IMR-90 (cell line): Measurements from ENCODE around the gene ITPRIP. TPM values are rescaled to one million over a fixed set of nuclear protein-coding genes. Genes with fewer than 3 reads are reported as not detected.

Experiments
- ATAC-seq: fragments of 200-7000 bp; cut with Tn5 transposase; 2 replicates; pipeline ENCODE4 v1.9.1; 2020; ENCODE audit warnings: low read depth, mild to moderate bottlenecking, moderate library complexity
- BruUV-seq: library from RNA; stranded (reverse); fragments of 400-500 nt; replicated peaks from 2 replicates; lab custom pipeline; 2021; lab: Mats Ljungman, UMichigan
- CTCF ChIA-PET: fragments of 300-600 bp; formaldehyde crosslinking; extraction: SDS; loops from one replicate; lab custom pipeline; 2021; ENCODE audit warnings: antibody characterized with exemption; lab: Yijun Ruan, JAX
- POLR2A ChIA-PET: fragments of 300-600 bp; sonication (Branson Sonifier 250); formaldehyde crosslinking; loops from one replicate; lab custom pipeline; 2022; ENCODE audit warnings: antibody characterized with exemption; ENCODE audit not compliant: unreplicated experiment; lab: Charles Lee
- DNase-seq: peaks from one replicate; pipeline ENCODE4 v3.0.0; 2013
- H2AFZ ChIP-seq: replicated peaks from 2 replicates; pipeline ENCODE3; 2013; ENCODE audit warnings: low read length, mild to moderate bottlenecking; ENCODE audit not compliant: poor library complexity
- H2AK5ac ChIP-seq: 2 replicates; pipeline ENCODE4 v1.6.1; 2013; ENCODE audit warnings: low read depth, low read length, inconsistent platforms
- H2AK9ac ChIP-seq: replicated peaks from 2 replicates; pipeline ENCODE3; 2013; ENCODE audit warnings: mild to moderate bottlenecking, low read depth, low read length, moderate library complexity; ENCODE audit not compliant: poor library complexity
- H2BK120ac ChIP-seq: 2 replicates; pipeline ENCODE4 v1.6.1; 2013; ENCODE audit warnings: low read depth, low read length, inconsistent platforms
- H2BK15ac ChIP-seq: 3 replicates; pipeline ENCODE4 v1.6.1; 2013; ENCODE audit warnings: low read depth, low read length, inconsistent platforms
- H2BK20ac ChIP-seq: 2 replicates; pipeline ENCODE4 v1.6.1; 2013; ENCODE audit warnings: low read depth, mild to moderate bottlenecking, inconsistent platforms, low read length, moderate library complexity
- H2BK5ac ChIP-seq: 2 replicates; pipeline ENCODE4 v1.6.1; 2013; ENCODE audit warnings: mild to moderate bottlenecking, low read depth, low read length, inconsistent platforms; ENCODE audit not compliant: poor library complexity, severe bottlenecking
- H3K14ac ChIP-seq: replicated peaks from 2 replicates; pipeline ENCODE4 v1.6.1; 2013; ENCODE audit warnings: low read depth, low read length, inconsistent platforms
- H3K18ac ChIP-seq: 2 replicates; pipeline ENCODE4 v1.6.1; 2013; ENCODE audit warnings: low read depth, low read length, control low read depth
- H3K23ac ChIP-seq: 2 replicates; pipeline ENCODE4 v1.6.1; 2013; ENCODE audit warnings: low read depth, low read length, inconsistent platforms
- H3K27ac ChIP-seq: 2 replicates; pipeline ENCODE4 v1.5.1; 2013; ENCODE audit warnings: mild to moderate bottlenecking, control low read depth, low read length; ENCODE audit not compliant: insufficient read depth
- H3K27me3 ChIP-seq: 2 replicates; pipeline ENCODE4 v1.6.1; 2013; ENCODE audit warnings: low read length; ENCODE audit not compliant: control insufficient read depth, insufficient read depth
- H3K36me3 ChIP-seq: 2 replicates; pipeline ENCODE4 v1.6.1; 2013; ENCODE audit warnings: low read length, mixed read lengths; ENCODE audit not compliant: control insufficient read depth, insufficient read depth
- H3K4ac ChIP-seq: 2 replicates; pipeline ENCODE4 v1.6.1; 2013; ENCODE audit warnings: low read depth, low read length, inconsistent platforms
- H3K4me1 ChIP-seq: 2 replicates; pipeline ENCODE4 v1.6.1; 2013; ENCODE audit warnings: low read length, mixed read lengths; ENCODE audit not compliant: control insufficient read depth, insufficient read depth
- H3K4me2 ChIP-seq: 2 replicates; pipeline ENCODE4 v1.6.1; 2013; ENCODE audit warnings: low read depth, mild to moderate bottlenecking, control low read depth, low read length, moderate library complexity
- H3K4me3 ChIP-seq: 2 replicates; pipeline ENCODE4 v1.5.1; 2013; ENCODE audit warnings: low read depth, mild to moderate bottlenecking, control low read depth, low read length, moderate library complexity; ENCODE audit not compliant: insufficient read depth
- H3K56ac ChIP-seq: 2 replicates; pipeline ENCODE4 v1.6.1; 2013; ENCODE audit warnings: low read length, inconsistent platforms; ENCODE audit not compliant: insufficient read depth; ENCODE audit errors: extremely low read depth
- H3K79me1 ChIP-seq, 2 experiments: 2 replicates each; pipeline ENCODE4 v1.6.1; 2013; ENCODE audit warnings: low read length in 2 of 2, inconsistent platforms in 1 of 2, low read depth in 1 of 2
- H3K9ac ChIP-seq: 2 replicates; pipeline ENCODE4 v1.6.1; 2013; ENCODE audit warnings: low read depth, low read length, control low read depth
- H3K9me1 ChIP-seq: 2 replicates; pipeline ENCODE4 v1.6.1; 2013; ENCODE audit warnings: low read length, inconsistent platforms; ENCODE audit not compliant: insufficient read depth
- H3K9me3 ChIP-seq: 2 replicates; pipeline ENCODE4 v1.6.1; 2013; ENCODE audit warnings: low read length; ENCODE audit not compliant: control insufficient read depth, insufficient read depth
- H4K20me1 ChIP-seq: 2 replicates; pipeline ENCODE4 v1.6.1; 2013; ENCODE audit warnings: low read length, inconsistent platforms; ENCODE audit not compliant: insufficient read depth
- H4K5ac ChIP-seq: 2 replicates; pipeline ENCODE4 v1.6.1; 2013; ENCODE audit warnings: mild to moderate bottlenecking, low read depth, low read length, control low read depth
- H4K8ac ChIP-seq, 2 experiments: 2 replicates each; pipeline ENCODE4 v1.6.1; 2013; ENCODE audit warnings: low read depth in 2 of 2, low read length in 2 of 2, control low read depth in 1 of 2, inconsistent platforms in 1 of 2
- H4K91ac ChIP-seq: 2 replicates; pipeline ENCODE4 v1.6.1; 2013; ENCODE audit warnings: low read depth, low read length, inconsistent platforms; ENCODE audit not compliant: insufficient read depth
- BHLHE40 ChIP-seq: fragments of 150-350 bp; IDR thresholded peaks from 2 replicates; pipeline ENCODE4 v1.6.1; 2016; ENCODE audit warnings: mild to moderate bottlenecking, low read depth, low read length
- CHD1 ChIP-seq: IDR thresholded peaks from 2 replicates; pipeline ENCODE4 v1.6.1; 2012; ENCODE audit warnings: low read depth, low read length, improper control_type of control experiment
- CTCF ChIP-seq: conservative IDR thresholded peaks from 2 replicates; pipeline ENCODE4 v1.5.1; 2012; ENCODE audit warnings: mild to moderate bottlenecking, low read depth, low read length, improper control_type of control experiment
- MAFK ChIP-seq: IDR thresholded peaks from 2 replicates; pipeline ENCODE4 v1.6.1; 2012; ENCODE audit warnings: low read depth, low read length, improper control_type of control experiment
- MAZ ChIP-seq: IDR thresholded peaks from 2 replicates; pipeline ENCODE4 v1.6.1; 2012; ENCODE audit warnings: low read depth, mild to moderate bottlenecking, low read length, improper control_type of control experiment, moderate library complexity, borderline replicate concordance
- POLR2A ChIP-seq: IDR thresholded peaks from 2 replicates; pipeline ENCODE4 v1.6.1; 2012; ENCODE audit warnings: mild to moderate bottlenecking, low read depth, low read length
- RAD21 ChIP-seq: IDR thresholded peaks from 2 replicates; pipeline ENCODE4 v1.6.1; 2012; ENCODE audit warnings: low read length, improper control_type of control experiment
- RCOR1 ChIP-seq: IDR thresholded peaks from 2 replicates; pipeline ENCODE4 v1.6.1; 2012; ENCODE audit warnings: mild to moderate bottlenecking, low read length, improper control_type of control experiment; ENCODE audit not compliant: insufficient replicate concordance
- RFX5 ChIP-seq: IDR thresholded peaks from 2 replicates; pipeline ENCODE4 v1.8.0; 2012; ENCODE audit warnings: low read depth, mild to moderate bottlenecking, low read length, moderate library complexity
- USF2 ChIP-seq: fragments of 150-350 bp; IDR thresholded peaks from 2 replicates; pipeline ENCODE4 v1.6.1; 2017; ENCODE audit warnings: mild to moderate bottlenecking, antibody characterized with exemption, low read length, low read depth
- WGBS, 2 experiments: methylation state at CpG; one replicate each; pipeline versions ENCODE4 v1.1.5 to v1.1.7; 2013; ENCODE audit warnings: missing lambda C conversion rate in 2 of 2; ENCODE audit not compliant: insufficient read length in 1 of 2; ENCODE audit errors: extremely low coverage in 2 of 2; 5-methylcytosine and 5-hydroxymethylcytosine counted together
- dilution Hi-C: fragments of 300-500 bp; cut with HindIII; formaldehyde crosslinking; loops from one replicate; pipeline ENCODE4 v1.14.3; 2018; ENCODE audit warnings: low sequenced_read_pairs; ENCODE audit not compliant: unreplicated experiment
- in situ Hi-C: fragments of 300-500 bp; cut with MboI; formaldehyde crosslinking; loops from 3 replicates; pipeline ENCODE4 v1.14.3; 2019; ENCODE audit warnings: low sequenced_read_pairs, inconsistent platforms, mixed read lengths
- intact Hi-C: fragments of 100-400 bp; cut with micrococcal nuclease; formaldehyde crosslinking; loops from 2 replicates; pipeline ENCODE4 v1.10.0; 2022
- polyA plus RNA-seq, 3 experiments: library from polyadenylated mRNA; depleted of rRNA; stranded (reverse); fragments of >200 nt; gene quantifications; 2 replicates each; pipeline ENCODE4 v1.2.3, GENCODE V29; 2012; ENCODE audit warnings: low replicate concordance in 1 of 3
- total RNA-seq: library from RNA; depleted of rRNA; stranded (reverse); fragments of >200 nt; gene quantifications from 2 replicates; pipeline ENCODE4 v1.2.3, GENCODE V29; 2012

The ITPRIP gene
- total and polyA plus RNA-seq, 2 of the 4 experiments (the other 2 are of a cell fraction): 7.5 to 31.9 TPM

GRCh38 chr10:104333032-104333727 lies 5.1 kb downstream of the ITPRIP start:
- Histone ChIP-seq H3K4ac (peak overlapping the region; percentile 45), H4K5ac (no peak overlapping the region), H2BK120ac (no peak overlapping the region), H3K27me3 (no peaks in the 10 kb centered on the region), H3K14ac (peak overlapping the region; percentile 30), H3K9me1 (peaks cover 49% of the 10 kb centered on the region), H4K8ac (no peak overlapping the region; a peak in 1 of 4 replicates), H3K36me3 (peaks cover 3% of the 10 kb centered on the region; the same call in 1 of the 2 replicates), H3K9ac (no peak overlapping the region), H3K4me2 (no peak overlapping the region), H3K23ac (peak overlapping the region; percentile 57), H3K9me3 (no peaks in the 10 kb centered on the region), H2BK15ac (no peak overlapping the region), H2BK5ac (peak overlapping the region; percentile 11), H3K4me1 (peaks cover 59% of the 10 kb centered on the region), H3K18ac (no peak overlapping the region), H3K79me1 (peaks cover 2 to 76% of the 10 kb centered on the region in 2 experiments; a peak in 2 of 4 replicates), H2AFZ (no peak overlapping the region), H3K56ac (no peak overlapping the region), H3K4me3 (no peak overlapping the region), H2BK20ac (0 out of 2 replicates have a peak overlapping the region, but pooled peaks have one; percentile 8), H3K27ac (no peak overlapping the region), H4K20me1 (peaks cover 87% of the 10 kb centered on the region), H4K91ac (peak overlapping the region; percentile 21; the same call in 1 of the 2 replicates), H2AK5ac (peak overlapping the region; percentile 67), H2AK9ac (peak overlapping the region; percentile 12)
- ChIA-PET POLR2A (no interaction called here), CTCF (no interaction called here)
- BruUV-seq: no TSS peak
- ATAC-seq: no peak
- dilution Hi-C loops: no loop called here
- TF ChIP-seq CTCF: no peak
- no peak for TF ChIP-seq MAFK
- TF ChIP-seq USF2: no peak
- TF ChIP-seq BHLHE40: no peak
- TF ChIP-seq RAD21: no peak
- TF ChIP-seq MAZ: no peak
- no peak for TF ChIP-seq CHD1
- no peak for TF ChIP-seq POLR2A
- no peak for TF ChIP-seq RCOR1
- no peak for TF ChIP-seq RFX5
- DNase-seq: no peak
- in situ Hi-C loops: no loop called here
- intact Hi-C loops: no loop called here
- WGBS, 2 experiments: 29% methylated on average over 1 of the region's 13 CpGs; no CpG with 5 or more reads in 1 of the 2 experiments
